Measurements from ENCODE around the gene TCEAL1. TPM values are rescaled to one million over a fixed set of nuclear protein-coding genes. Genes with fewer than 3 reads are reported as not detected.

Gene TCEAL1
- total RNA-seq, 3 donors from 2014 or later (not counting 1 experiment from before 2014, with no cell fraction given), result 6.4 to 7.1 (median 6.7) TPM

GRCh38 chrX:103607364-103608305 is 21.1 kb upstream of the TCEAL1 start, which contains the start of gene TCEAL3:
Gene TCEAL3 (plus strand): TSS chrX:103607963. CDS start chrX:103609065, 1,102 bp downstream.
- H3K4me3 ChIP-seq (ENCODE audit: low read length), result peak within 1 kb of the TSS; percentile 88
- H3K9me3 ChIP-seq (ENCODE audit: control insufficient read depth, insufficient read depth, low read length), result no peaks in the 10 kb centered on the region
- Mint-ChIP-seq H3K9me3 (no peaks in the 10 kb centered on the region), H3K27ac (peak within 1 kb of the TSS; percentile 80 to 85), H3K27me3 (ENCODE audit: low read depth in 2 of 2) (peaks cover 0 to 24% of the 10 kb centered on the region in 2 donors), H3K4me1 (peaks cover 7 to 16% of the 10 kb centered on the region in 2 donors), H3K36me3 (no peaks in the 10 kb centered on the region), H3K4me3 (peak within 1 kb of the TSS; percentile 91)
- no peaks in the 10 kb centered on the region for H3K36me3 ChIP-seq (ENCODE audit: control insufficient read depth, insufficient read depth, low read length)
- DNase-seq (peak; percentile 60 to 65), ATAC-seq (peak; percentile 88 to 89 (median 88))
- no peak for TF ChIP-seq CTCF (IDR thresholded peaks at IDR 0.05)
- H3K27ac ChIP-seq (ENCODE audit: low read length), result peak within 1 kb of the TSS; percentile 81
- H3K4me1 ChIP-seq (ENCODE audit: control insufficient read depth, insufficient read depth, low read length), result peaks cover 10% of the 10 kb centered on the region
- intact Hi-C loops (cut with micrococcal nuclease), result no loop called here
- WGBS (ENCODE audit: insufficient coverage), result under 1% methylated on average over 45 of the region's 59 CpGs
- no peaks in the 10 kb centered on the region for H3K27me3 ChIP-seq (ENCODE audit: control insufficient read depth, insufficient read depth, low read length)

GRCh38 chrX:103608306-103608963 is 20.3 kb upstream of the TCEAL1 start:
- 11% methylated on average over 18 of the region's 21 CpGs for WGBS (ENCODE audit: insufficient coverage)
- ATAC-seq, result no peak
- no peaks in the 10 kb centered on the region for H3K27me3 ChIP-seq (ENCODE audit: control insufficient read depth, insufficient read depth, low read length)
- peaks cover 10% of the 10 kb centered on the region for H3K4me1 ChIP-seq (ENCODE audit: control insufficient read depth, insufficient read depth, low read length)
- peak in 1 of 2 donors; percentile 14 for DNase-seq
- H3K27ac Mint-ChIP-seq, result peak overlapping the region; percentile 53 to 85
- peaks cover 7 to 16% of the 10 kb centered on the region in 2 donors for H3K4me1 Mint-ChIP-seq
- peak overlapping the region; percentile 62 for H3K4me3 Mint-ChIP-seq
- peak overlapping the region; percentile 81 for H3K27ac ChIP-seq (ENCODE audit: low read length)
- H3K36me3 ChIP-seq (ENCODE audit: control insufficient read depth, insufficient read depth, low read length), result no peaks in the 10 kb centered on the region
- H3K36me3 Mint-ChIP-seq, result no peaks in the 10 kb centered on the region
- H3K9me3 ChIP-seq (ENCODE audit: control insufficient read depth, insufficient read depth, low read length), result no peaks in the 10 kb centered on the region
- no peak for TF ChIP-seq CTCF (IDR thresholded peaks at IDR 0.05)
- H3K4me3 ChIP-seq (ENCODE audit: low read length), result peak overlapping the region; percentile 88
- intact Hi-C loops (cut with micrococcal nuclease), result no loop called here
- H3K9me3 Mint-ChIP-seq, result no peaks in the 10 kb centered on the region
- peaks cover 0 to 24% of the 10 kb centered on the region in 2 donors for H3K27me3 Mint-ChIP-seq (ENCODE audit: low read depth in 2 of 2)

GRCh38 chrX:103610282-103610681 is 18.5 kb upstream of the TCEAL1 start:
- TF ChIP-seq CTCF (IDR thresholded peaks at IDR 0.05), result no peak
- H3K9me3 ChIP-seq (ENCODE audit: control insufficient read depth, insufficient read depth, low read length), result no peaks in the 10 kb centered on the region
- intact Hi-C loops (cut with micrococcal nuclease), result no loop called here
- Mint-ChIP-seq H3K27me3 (ENCODE audit: low read depth in 2 of 2) (peaks cover 0 to 21% of the 10 kb centered on the region in 2 donors), H3K27ac (peak overlapping the region in 1 of 2 donors; percentile 20), H3K4me1 (peaks cover 7 to 16% of the 10 kb centered on the region in 2 donors), H3K36me3 (no peaks in the 10 kb centered on the region), H3K4me3 (peak overlapping the region; percentile 1), H3K9me3 (no peaks in the 10 kb centered on the region)
- no peaks in the 10 kb centered on the region for H3K27me3 ChIP-seq (ENCODE audit: control insufficient read depth, insufficient read depth, low read length)
- no peak overlapping the region for H3K27ac ChIP-seq (ENCODE audit: low read length)
- ATAC-seq (no peak), DNase-seq (no peak)
- H3K36me3 ChIP-seq (ENCODE audit: control insufficient read depth, insufficient read depth, low read length), result no peaks in the 10 kb centered on the region
- WGBS (ENCODE audit: insufficient coverage), result no CpG with 5 or more reads among the region's 1 CpG
- H3K4me1 ChIP-seq (ENCODE audit: control insufficient read depth, insufficient read depth, low read length), result peaks cover 10% of the 10 kb centered on the region
- H3K4me3 ChIP-seq (ENCODE audit: low read length), result no peak overlapping the region

Measured in natural killer cell (primary cell).